SK-N-SH treated with all-trans-retinoic acid at 6 μM for 48 hours (cell line): ENCODE measurements around the gene DCC.

Experiments
- ATAC-seq: fragments of 200-7000 bp; cut with Tn5 transposase; 3 replicates; pipeline ENCODE4 v1.9.1; 2020; ENCODE audit warnings: mild to moderate bottlenecking, moderate library complexity
- ARNTL ChIP-seq: fragments of 450-650 bp; formaldehyde crosslinking; IDR thresholded peaks from 2 replicates; pipeline ENCODE4 v1.5.0; 2020; ENCODE audit warnings: low read depth, mild to moderate bottlenecking, moderate library complexity, borderline replicate concordance
- BACH2 ChIP-seq: fragments of 250-450 bp; sonication (Bioruptor Pico); IDR thresholded peaks from 2 replicates; pipeline ENCODE4 v1.9.0; 2021; ENCODE audit warnings: mild to moderate bottlenecking, borderline replicate concordance
- CSDC2 ChIP-seq: fragments of 250-450 bp; sonication (Bioruptor Pico); IDR thresholded peaks from 2 replicates; pipeline ENCODE4 v1.5.0; 2020; ENCODE audit warnings: mild to moderate bottlenecking, moderate library complexity
- ESRRG ChIP-seq: fragments of 250-450 bp; sonication (Bioruptor Pico); IDR thresholded peaks from 2 replicates; pipeline ENCODE4 v1.6.1; 2021; ENCODE audit warnings: mild to moderate bottlenecking
- GLIS3 ChIP-seq: fragments of 250-450 bp; sonication (Bioruptor Pico); IDR thresholded peaks from 2 replicates; pipeline ENCODE4 v1.5.0; 2020; ENCODE audit warnings: mild to moderate bottlenecking, moderate library complexity
- ISL1 ChIP-seq: fragments of 250-450 bp; sonication (Bioruptor Pico); IDR thresholded peaks from 2 replicates; pipeline ENCODE4 v2.1.2; 2022; ENCODE audit warnings: mild to moderate bottlenecking, moderate library complexity
- OSR1 ChIP-seq: fragments of 250-450 bp; sonication (Bioruptor Pico); IDR thresholded peaks from 2 replicates; pipeline ENCODE4 v1.8.0; 2022; ENCODE audit warnings: moderate library complexity, mild to moderate bottlenecking, inconsistent platforms
- PPARA ChIP-seq: fragments of 250-450 bp; sonication (Bioruptor Pico); IDR thresholded peaks from 2 replicates; pipeline ENCODE4 v1.5.0; 2020; ENCODE audit warnings: mild to moderate bottlenecking, borderline replicate concordance
- SNAI2 ChIP-seq: fragments of 250-450 bp; sonication (Bioruptor Pico); IDR thresholded peaks from 2 replicates; pipeline ENCODE4 v1.5.0; 2020; ENCODE audit warnings: mild to moderate bottlenecking, moderate library complexity
- TCF4 ChIP-seq: fragments of 250-450 bp; sonication (Bioruptor Pico); IDR thresholded peaks from 2 replicates; pipeline ENCODE4 v1.8.0; 2021; ENCODE audit warnings: mild to moderate bottlenecking, moderate library complexity, borderline replicate concordance
- ZC3H10 ChIP-seq: fragments of 250-450 bp; sonication (Bioruptor Pico); IDR thresholded peaks from 2 replicates; pipeline ENCODE4 v1.5.1; 2021; ENCODE audit warnings: mild to moderate bottlenecking, moderate library complexity
- ZFP3 ChIP-seq: fragments of 250-450 bp; sonication (Bioruptor Pico); IDR thresholded peaks from 2 replicates; pipeline ENCODE4 v1.5.0; 2020; ENCODE audit warnings: mild to moderate bottlenecking, moderate library complexity
- ZNF565 ChIP-seq: fragments of 450-650 bp; formaldehyde crosslinking; conservative IDR thresholded peaks from 2 replicates; pipeline ENCODE4 v1.5.0; 2020; ENCODE audit warnings: low read depth, mild to moderate bottlenecking, moderate library complexity
- ZNF70 ChIP-seq: fragments of 450-650 bp; formaldehyde crosslinking; IDR thresholded peaks from 2 replicates; pipeline ENCODE4 v1.5.0; 2020; ENCODE audit warnings: mild to moderate bottlenecking, moderate library complexity
- ZNF8 ChIP-seq: fragments of 450-650 bp; formaldehyde crosslinking; IDR thresholded peaks from 2 replicates; pipeline ENCODE4 v1.5.0; 2020; ENCODE audit warnings: mild to moderate bottlenecking, moderate library complexity
- TF ChIP-seq, protein P1 (sequence below): fragments of 250-450 bp; sonication (Bioruptor Pico); IDR thresholded peaks from 2 replicates; pipeline ENCODE4 v1.8.0; 2020; ENCODE audit warnings: mild to moderate bottlenecking, moderate library complexity, borderline replicate concordance
- TF ChIP-seq, protein P2 (sequence below): fragments of 250-450 bp; sonication (Bioruptor Pico); IDR thresholded peaks from 2 replicates; pipeline ENCODE4 v1.5.1; 2020; ENCODE audit warnings: low read depth, mild to moderate bottlenecking, moderate library complexity
- TF ChIP-seq, protein P3 (sequence below): fragments of 250-450 bp; sonication (Bioruptor Pico); IDR thresholded peaks from 2 replicates; pipeline ENCODE4 v1.8.0; 2021; ENCODE audit warnings: low read depth, mild to moderate bottlenecking, moderate library complexity, borderline replicate concordance
- TF ChIP-seq, protein P4 (sequence below): fragments of 250-450 bp; sonication (Bioruptor Pico); IDR thresholded peaks from 2 replicates; pipeline ENCODE4 v1.5.1; 2021; ENCODE audit warnings: mild to moderate bottlenecking, moderate library complexity
- TF ChIP-seq, protein P5 (sequence below): fragments of 250-450 bp; sonication (Bioruptor Pico); IDR thresholded peaks from 2 replicates; pipeline ENCODE4 v1.5.0; 2020; ENCODE audit warnings: mild to moderate bottlenecking, moderate library complexity

The DCC gene

DNA sequence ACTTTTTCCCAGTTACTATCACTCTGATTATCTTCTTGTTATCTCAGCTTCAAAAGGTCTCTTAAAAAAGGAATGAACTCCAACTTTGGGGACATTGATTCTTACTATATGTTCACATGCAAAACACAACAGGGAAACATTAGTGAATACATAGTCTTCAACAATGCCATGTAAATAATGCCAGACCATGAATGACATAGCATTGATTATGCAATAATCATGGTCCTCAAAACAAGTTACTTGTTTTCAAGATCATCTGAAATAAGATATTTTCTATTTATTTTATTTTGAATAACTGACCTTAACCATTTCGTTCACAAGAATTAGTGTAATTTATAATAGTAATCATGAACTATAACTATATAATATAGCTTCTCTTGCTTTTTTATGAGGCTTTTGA lies 982.2 kb downstream of the DCC start:
- TF ChIP-seq ZFP3 (CRISPR knock-in tag) (no peak), CSDC2 (CRISPR knock-in tag) (no peak), GLIS3 (CRISPR knock-in tag) (no peak), ZNF70 (CRISPR knock-in tag) (no peak), TCF4 (CRISPR knock-in tag) (no peak), ZNF565 (CRISPR knock-in tag) (no peak), BACH2 (CRISPR knock-in tag) (no peak)
- TF ChIP-seq, protein P1, sequence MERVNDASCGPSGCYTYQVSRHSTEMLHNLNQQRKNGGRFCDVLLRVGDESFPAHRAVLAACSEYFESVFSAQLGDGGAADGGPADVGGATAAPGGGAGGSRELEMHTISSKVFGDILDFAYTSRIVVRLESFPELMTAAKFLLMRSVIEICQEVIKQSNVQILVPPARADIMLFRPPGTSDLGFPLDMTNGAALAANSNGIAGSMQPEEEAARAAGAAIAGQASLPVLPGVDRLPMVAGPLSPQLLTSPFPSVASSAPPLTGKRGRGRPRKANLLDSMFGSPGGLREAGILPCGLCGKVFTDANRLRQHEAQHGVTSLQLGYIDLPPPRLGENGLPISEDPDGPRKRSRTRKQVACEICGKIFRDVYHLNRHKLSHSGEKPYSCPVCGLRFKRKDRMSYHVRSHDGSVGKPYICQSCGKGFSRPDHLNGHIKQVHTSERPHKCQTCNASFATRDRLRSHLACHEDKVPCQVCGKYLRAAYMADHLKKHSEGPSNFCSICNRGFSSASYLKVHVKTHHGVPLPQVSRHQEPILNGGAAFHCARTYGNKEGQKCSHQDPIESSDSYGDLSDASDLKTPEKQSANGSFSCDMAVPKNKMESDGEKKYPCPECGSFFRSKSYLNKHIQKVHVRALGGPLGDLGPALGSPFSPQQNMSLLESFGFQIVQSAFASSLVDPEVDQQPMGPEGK (CRISPR knock-in tag): no peak
- TF ChIP-seq, protein P2, sequence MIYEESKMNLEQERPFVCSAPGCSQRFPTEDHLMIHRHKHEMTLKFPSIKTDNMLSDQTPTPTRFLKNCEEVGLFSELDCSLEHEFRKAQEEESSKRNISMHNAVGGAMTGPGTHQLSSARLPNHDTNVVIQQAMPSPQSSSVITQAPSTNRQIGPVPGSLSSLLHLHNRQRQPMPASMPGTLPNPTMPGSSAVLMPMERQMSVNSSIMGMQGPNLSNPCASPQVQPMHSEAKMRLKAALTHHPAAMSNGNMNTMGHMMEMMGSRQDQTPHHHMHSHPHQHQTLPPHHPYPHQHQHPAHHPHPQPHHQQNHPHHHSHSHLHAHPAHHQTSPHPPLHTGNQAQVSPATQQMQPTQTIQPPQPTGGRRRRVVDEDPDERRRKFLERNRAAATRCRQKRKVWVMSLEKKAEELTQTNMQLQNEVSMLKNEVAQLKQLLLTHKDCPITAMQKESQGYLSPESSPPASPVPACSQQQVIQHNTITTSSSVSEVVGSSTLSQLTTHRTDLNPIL: no peak
- TF ChIP-seq, protein P3, sequence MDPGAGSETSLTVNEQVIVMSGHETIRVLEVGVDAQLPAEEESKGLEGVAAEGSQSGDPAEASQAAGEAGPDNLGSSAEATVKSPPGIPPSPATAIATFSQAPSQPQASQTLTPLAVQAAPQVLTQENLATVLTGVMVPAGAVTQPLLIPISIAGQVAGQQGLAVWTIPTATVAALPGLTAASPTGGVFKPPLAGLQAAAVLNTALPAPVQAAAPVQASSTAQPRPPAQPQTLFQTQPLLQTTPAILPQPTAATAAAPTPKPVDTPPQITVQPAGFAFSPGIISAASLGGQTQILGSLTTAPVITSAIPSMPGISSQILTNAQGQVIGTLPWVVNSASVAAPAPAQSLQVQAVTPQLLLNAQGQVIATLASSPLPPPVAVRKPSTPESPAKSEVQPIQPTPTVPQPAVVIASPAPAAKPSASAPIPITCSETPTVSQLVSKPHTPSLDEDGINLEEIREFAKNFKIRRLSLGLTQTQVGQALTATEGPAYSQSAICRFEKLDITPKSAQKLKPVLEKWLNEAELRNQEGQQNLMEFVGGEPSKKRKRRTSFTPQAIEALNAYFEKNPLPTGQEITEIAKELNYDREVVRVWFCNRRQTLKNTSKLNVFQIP (CRISPR knock-in tag): no peak
- TF ChIP-seq, protein P4, sequence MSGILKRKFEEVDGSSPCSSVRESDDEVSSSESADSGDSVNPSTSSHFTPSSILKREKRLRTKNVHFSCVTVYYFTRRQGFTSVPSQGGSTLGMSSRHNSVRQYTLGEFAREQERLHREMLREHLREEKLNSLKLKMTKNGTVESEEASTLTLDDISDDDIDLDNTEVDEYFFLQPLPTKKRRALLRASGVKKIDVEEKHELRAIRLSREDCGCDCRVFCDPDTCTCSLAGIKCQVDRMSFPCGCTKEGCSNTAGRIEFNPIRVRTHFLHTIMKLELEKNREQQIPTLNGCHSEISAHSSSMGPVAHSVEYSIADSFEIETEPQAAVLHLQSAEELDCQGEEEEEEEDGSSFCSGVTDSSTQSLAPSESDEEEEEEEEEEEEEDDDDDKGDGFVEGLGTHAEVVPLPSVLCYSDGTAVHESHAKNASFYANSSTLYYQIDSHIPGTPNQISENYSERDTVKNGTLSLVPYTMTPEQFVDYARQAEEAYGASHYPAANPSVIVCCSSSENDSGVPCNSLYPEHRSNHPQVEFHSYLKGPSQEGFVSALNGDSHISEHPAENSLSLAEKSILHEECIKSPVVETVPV (CRISPR knock-in tag): no peak
- TF ChIP-seq, all 23 proteins: peak for 0
- ATAC-seq: no peak

DNA sequence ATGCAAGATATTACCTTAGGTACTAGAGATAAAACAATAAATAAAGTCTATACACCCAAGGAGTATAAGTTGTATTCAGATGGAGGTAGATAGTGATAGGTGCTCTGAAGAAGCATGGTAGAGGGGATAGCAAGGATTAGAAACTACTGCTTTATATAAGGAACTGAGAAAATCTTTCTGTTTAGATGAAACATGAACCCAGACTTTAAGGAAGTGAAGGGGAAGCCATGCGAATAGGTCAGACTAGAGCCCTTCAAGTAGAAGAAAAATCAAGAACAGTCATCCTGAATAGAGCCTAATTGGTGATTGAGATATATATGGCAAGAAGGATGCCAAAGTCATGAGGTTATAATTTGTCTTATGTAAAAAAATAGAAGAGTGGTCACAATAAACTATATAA lies 984.4 kb downstream of the DCC start:
- no peak for ATAC-seq
- TF ChIP-seq, protein P2: no peak
- TF ChIP-seq ARNTL (no peak), TCF4 (CRISPR knock-in tag) (no peak), ZNF8 (CRISPR knock-in tag) (no peak), BACH2 (CRISPR knock-in tag) (no peak), OSR1 (CRISPR knock-in tag) (no peak), ZC3H10 (no peak), ZFP3 (CRISPR knock-in tag) (no peak), SNAI2 (CRISPR knock-in tag) (no peak), ISL1 (CRISPR knock-in tag) (no peak), GLIS3 (CRISPR knock-in tag) (no peak), ZNF70 (CRISPR knock-in tag) (no peak), ESRRG (CRISPR knock-in tag) (no peak), PPARA (CRISPR knock-in tag) (no peak)
- TF ChIP-seq, protein P3 (CRISPR knock-in tag): no peak
- TF ChIP-seq, protein P5, sequence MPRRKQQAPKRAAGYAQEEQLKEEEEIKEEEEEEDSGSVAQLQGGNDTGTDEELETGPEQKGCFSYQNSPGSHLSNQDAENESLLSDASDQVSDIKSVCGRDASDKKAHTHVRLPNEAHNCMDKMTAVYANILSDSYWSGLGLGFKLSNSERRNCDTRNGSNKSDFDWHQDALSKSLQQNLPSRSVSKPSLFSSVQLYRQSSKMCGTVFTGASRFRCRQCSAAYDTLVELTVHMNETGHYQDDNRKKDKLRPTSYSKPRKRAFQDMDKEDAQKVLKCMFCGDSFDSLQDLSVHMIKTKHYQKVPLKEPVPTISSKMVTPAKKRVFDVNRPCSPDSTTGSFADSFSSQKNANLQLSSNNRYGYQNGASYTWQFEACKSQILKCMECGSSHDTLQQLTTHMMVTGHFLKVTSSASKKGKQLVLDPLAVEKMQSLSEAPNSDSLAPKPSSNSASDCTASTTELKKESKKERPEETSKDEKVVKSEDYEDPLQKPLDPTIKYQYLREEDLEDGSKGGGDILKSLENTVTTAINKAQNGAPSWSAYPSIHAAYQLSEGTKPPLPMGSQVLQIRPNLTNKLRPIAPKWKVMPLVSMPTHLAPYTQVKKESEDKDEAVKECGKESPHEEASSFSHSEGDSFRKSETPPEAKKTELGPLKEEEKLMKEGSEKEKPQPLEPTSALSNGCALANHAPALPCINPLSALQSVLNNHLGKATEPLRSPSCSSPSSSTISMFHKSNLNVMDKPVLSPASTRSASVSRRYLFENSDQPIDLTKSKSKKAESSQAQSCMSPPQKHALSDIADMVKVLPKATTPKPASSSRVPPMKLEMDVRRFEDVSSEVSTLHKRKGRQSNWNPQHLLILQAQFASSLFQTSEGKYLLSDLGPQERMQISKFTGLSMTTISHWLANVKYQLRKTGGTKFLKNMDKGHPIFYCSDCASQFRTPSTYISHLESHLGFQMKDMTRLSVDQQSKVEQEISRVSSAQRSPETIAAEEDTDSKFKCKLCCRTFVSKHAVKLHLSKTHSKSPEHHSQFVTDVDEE: no peak
- TF ChIP-seq, protein P4 (CRISPR knock-in tag): no peak
- TF ChIP-seq, protein P1 (CRISPR knock-in tag): no peak
